Thymus (tissue), 11 donors: ENCODE data around the gene TFDP2. TPM values are rescaled to one million over a fixed set of nuclear protein-coding genes. Genes with fewer than 3 reads are reported as not detected.
"Not testable (repeated sequence)": the region's sequence is repeated elsewhere in the genome, so short reads cannot be mapped to it uniquely, and the experiment has no call there.

Source experiments
- DNase-seq, 9 donors: peaks; one replicate each; pipeline ENCODE4 v3.0.0-alpha.2; 2013; ENCODE audit warnings: low spot score in 9 of 9, low read depth in 6 of 9, missing footprints in 1 of 9
- H3K27ac ChIP-seq, 2 donors: one replicate each; pipeline ENCODE4 v1.5.1; 2013; ENCODE audit warnings: control low read depth in 1 of 2, low read depth in 1 of 2, low read length in 1 of 2, mild to moderate bottlenecking in 1 of 2, moderate library complexity in 1 of 2
- H3K27me3 ChIP-seq, 2 donors: one replicate each; pipeline ENCODE4 v1.5.1; 2013; ENCODE audit warnings: low read length in 1 of 2; ENCODE audit not compliant: control insufficient read depth in 2 of 2, insufficient read depth in 1 of 2
- H3K36me3 ChIP-seq, 2 donors: one replicate each; pipeline ENCODE4 v1.5.1; 2013; ENCODE audit warnings: low read length in 1 of 2, mild to moderate bottlenecking in 1 of 2, moderate library complexity in 1 of 2; ENCODE audit not compliant: control insufficient read depth in 2 of 2, insufficient read depth in 2 of 2
- H3K4me1 ChIP-seq, 2 donors: one replicate each; pipeline ENCODE4 v1.5.1; 2013; ENCODE audit warnings: low read length in 2 of 2; ENCODE audit not compliant: control insufficient read depth in 2 of 2, insufficient read depth in 2 of 2
- H3K4me3 ChIP-seq, 2 donors: one replicate each; pipeline ENCODE4 v1.5.1; 2013; ENCODE audit warnings: low read length in 2 of 2, control low read depth in 1 of 2, mild to moderate bottlenecking in 1 of 2
- H3K9me3 ChIP-seq, 2 donors: one replicate each; pipeline ENCODE4 v1.5.1; 2013; ENCODE audit warnings: low read length in 1 of 2, mild to moderate bottlenecking in 1 of 2; ENCODE audit not compliant: control insufficient read depth in 2 of 2, insufficient read depth in 1 of 2
- WGBS: extraction: QIAGEN DNeasy Blood & Tissue Kit; methylation state at CpG from one replicate; pipeline ENCODE4 v1.1.7; 2013; 5-methylcytosine and 5-hydroxymethylcytosine counted together
- polyA plus RNA-seq: library from polyadenylated mRNA; stranded (reverse); fragments of 200-250 nt; gene quantifications from one replicate; pipeline ENCODE4 v1.2.3, GENCODE V29; 2013
- total RNA-seq: library from RNA; stranded (reverse); fragments of 120-200 nt; gene quantifications from one replicate; pipeline ENCODE4 v1.2.4, GENCODE V29; 2013
- donor health status: healthy.

TFDP2 gene
- total and polyA plus RNA-seq, 2 donors, result 29.1 to 230 TPM

GRCh38 chr3:142009029-142009428 lies 140.3 kb downstream of the TFDP2 start:
- whole genome bisulfite sequencing, result 86% methylated on average over 1 of the region's 1 CpG
- H3K9me3 ChIP-seq, result peaks cover 0 to 3% of the 10 kb centered on the region in 2 donors
- H3K36me3 ChIP-seq, result peaks cover 8 to 62% of the 10 kb centered on the region in 2 donors
- H3K27ac ChIP-seq, result no peak overlapping the region
- no peak for DNase-seq
- no peak overlapping the region for H3K4me3 ChIP-seq
- H3K4me1 ChIP-seq, result no peaks in the 10 kb centered on the region
- no peaks in the 10 kb centered on the region for H3K27me3 ChIP-seq

DNA sequence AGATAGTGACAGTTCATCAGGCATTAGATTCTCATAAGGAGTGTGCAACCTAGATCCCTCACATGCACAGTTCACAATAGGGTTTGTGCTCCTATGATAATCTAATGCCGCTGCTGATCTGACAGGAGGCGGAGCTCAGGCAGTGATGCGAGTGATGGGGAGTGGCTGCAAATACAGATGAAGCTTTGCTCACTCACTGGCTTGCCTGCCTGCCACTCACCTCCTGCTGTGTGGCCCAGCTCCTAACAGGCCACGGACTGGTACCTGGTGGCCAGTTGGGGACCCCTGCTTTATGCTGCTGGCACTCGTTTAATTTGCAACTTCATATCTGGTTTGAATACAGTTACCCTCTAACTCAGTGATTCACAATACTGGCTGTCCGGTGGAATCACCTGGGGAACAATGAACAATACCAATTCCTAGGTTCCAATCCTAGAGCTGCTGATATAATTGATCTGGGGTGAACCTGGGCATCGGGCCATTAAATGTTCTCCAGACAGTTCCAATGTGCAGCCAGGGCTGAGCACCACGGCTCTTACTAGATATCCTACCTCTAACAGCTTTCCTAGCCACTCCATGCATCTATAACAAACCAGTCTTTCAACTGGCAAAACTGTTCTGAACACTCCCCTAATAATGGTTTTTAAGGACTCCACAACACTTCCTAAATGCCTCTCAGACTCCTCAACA lies 141.5 kb downstream of the TFDP2 start:
- no peak overlapping the region for H3K27ac ChIP-seq
- H3K9me3 ChIP-seq, result peaks cover 0 to 3% of the 10 kb centered on the region in 2 donors
- H3K4me3 ChIP-seq, result no peak overlapping the region
- no peaks in the 10 kb centered on the region for H3K27me3 ChIP-seq
- WGBS, result 97% methylated on average over 8 of the region's 8 CpGs
- no peak for DNase-seq
- H3K4me1 ChIP-seq, result no peaks in the 10 kb centered on the region
- H3K36me3 ChIP-seq, result peaks cover 11 to 66% of the 10 kb centered on the region in 2 donors

DNA sequence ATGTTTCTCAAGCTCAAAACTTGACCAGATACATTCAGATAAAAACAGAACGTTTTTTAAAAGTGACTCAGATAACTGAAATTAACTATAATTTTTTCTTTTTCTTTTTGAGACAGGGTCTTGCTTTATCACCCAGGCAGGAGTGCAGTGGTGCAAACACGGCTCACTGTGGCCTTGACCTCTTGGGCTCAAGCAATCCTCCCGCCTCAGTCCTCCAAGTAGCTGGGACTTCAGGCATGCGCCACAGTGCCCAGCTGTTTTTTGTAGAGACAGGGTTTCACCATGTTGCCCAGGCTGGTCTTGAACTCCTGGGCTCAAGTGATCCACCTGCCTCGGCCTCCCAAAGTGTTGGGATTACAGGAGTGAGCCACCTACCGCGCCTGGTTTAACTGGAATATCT lies 144.4 kb downstream of the TFDP2 start:
- H3K4me3 ChIP-seq, H3K27me3 ChIP-seq, H3K9me3 ChIP-seq, DNase-seq, H3K27ac ChIP-seq, H3K4me1 ChIP-seq: not testable (repeated sequence)
- H3K36me3 ChIP-seq, result peaks cover 27 to 82% of the 10 kb centered on the region in 2 donors
- 97% methylated on average over 7 of the region's 7 CpGs for WGBS

- no peak for DNase-seq
- no peak overlapping the region for H3K4me3 ChIP-seq
- no peaks in the 10 kb centered on the region for H3K9me3 ChIP-seq
- peaks cover 27 to 84% of the 10 kb centered on the region in 2 donors for H3K36me3 ChIP-seq
- H3K27me3 ChIP-seq, result no peaks in the 10 kb centered on the region
- H3K4me1 ChIP-seq, result no peaks in the 10 kb centered on the region
- H3K27ac ChIP-seq, result no peak overlapping the region
Measured at GRCh38 chr3:142004025-142004424, 145.3 kb downstream of the TFDP2 start.

GRCh38 chr3:142003291-142003690 lies 146.1 kb downstream of the TFDP2 start:
- Histone ChIP-seq H3K4me1 (no peaks in the 10 kb centered on the region), H3K27me3 (no peaks in the 10 kb centered on the region)
- over 99% methylated on average over 3 of the region's 3 CpGs for WGBS

GRCh38 chr3:142000325-142000870 lies 148.9 kb downstream of the TFDP2 start:
- WGBS, result 98% methylated on average over 2 of the region's 2 CpGs
- H3K36me3 ChIP-seq, result peaks cover 21 to 81% of the 10 kb centered on the region in 2 donors

More at GRCh38 chr3:142003291-142003690, 146.1 kb downstream of the TFDP2 start:
- H3K4me3 ChIP-seq, result no peak overlapping the region
- H3K9me3 ChIP-seq, result no peaks in the 10 kb centered on the region
- DNase-seq, result no peak
- H3K27ac ChIP-seq, result no peak overlapping the region
- H3K36me3 ChIP-seq, result peaks cover 27 to 84% of the 10 kb centered on the region in 2 donors

GRCh38 chr3:141998669-141999290 lies 150.6 kb downstream of the TFDP2 start:
- H3K4me3 ChIP-seq, result no peak overlapping the region
- WGBS, result 93% methylated on average over 4 of the region's 4 CpGs
- peak in 1 of 9 donors; percentile 42 for DNase-seq

More at GRCh38 chr3:142000325-142000870, 148.9 kb downstream of the TFDP2 start:
- H3K27me3 ChIP-seq, result no peaks in the 10 kb centered on the region
- no peak overlapping the region for H3K4me3 ChIP-seq
- H3K9me3 ChIP-seq, result no peaks in the 10 kb centered on the region
- DNase-seq, result no peak
- peak overlapping the region in 1 of 2 donors; percentile 18 for H3K27ac ChIP-seq
- no peaks in the 10 kb centered on the region for H3K4me1 ChIP-seq

DNA sequence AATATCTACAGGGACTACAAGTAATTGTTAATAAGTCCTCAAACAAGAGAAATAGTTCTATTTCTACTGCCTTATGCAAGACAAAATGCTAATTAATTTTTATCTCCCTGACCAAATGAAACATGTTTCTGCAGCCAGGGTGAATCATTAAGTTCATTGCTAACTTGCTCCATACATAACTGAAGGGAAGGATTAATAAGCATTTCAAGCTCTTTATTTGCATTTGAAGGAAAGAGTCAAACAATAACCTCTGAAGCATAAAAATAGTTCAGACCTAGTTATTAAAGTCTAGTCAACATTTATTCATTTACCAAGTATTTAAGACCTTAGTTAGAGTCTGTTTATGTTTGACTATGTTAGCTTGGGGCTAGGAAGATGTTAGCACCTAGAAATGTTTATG lies 152.9 kb downstream of the TFDP2 start:
- DNase-seq, result no peak
- Histone ChIP-seq H3K36me3 (peaks cover 16 to 72% of the 10 kb centered on the region in 2 donors), H3K4me1 (no peaks in the 10 kb centered on the region)

More at GRCh38 chr3:141998669-141999290, 150.6 kb downstream of the TFDP2 start:
- Histone ChIP-seq H3K36me3 (peaks cover 20 to 75% of the 10 kb centered on the region in 2 donors), H3K9me3 (no peaks in the 10 kb centered on the region), H3K27me3 (no peaks in the 10 kb centered on the region), H3K27ac (no peak overlapping the region), H3K4me1 (no peaks in the 10 kb centered on the region)

DNA sequence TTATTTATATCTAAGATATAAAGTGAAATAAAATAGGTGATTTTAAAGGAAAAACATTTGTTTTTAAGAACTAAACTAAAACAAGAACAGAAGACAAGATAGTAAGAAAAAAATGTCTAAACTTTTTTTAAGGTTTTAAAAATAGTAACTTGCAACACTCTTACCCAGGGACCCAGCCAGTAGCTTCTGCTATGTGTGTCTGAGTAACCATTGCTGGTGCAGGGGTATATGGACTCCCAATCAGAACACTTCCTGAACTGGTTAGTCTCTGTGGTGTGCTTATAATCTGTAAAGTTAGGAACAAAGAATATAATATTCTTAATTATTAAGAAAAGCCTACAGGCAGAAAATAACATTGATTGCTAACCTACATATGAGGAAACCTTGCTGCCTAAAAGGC lies 154.5 kb downstream of the TFDP2 start:
- H3K9me3 ChIP-seq, result no peaks in the 10 kb centered on the region
- H3K27me3 ChIP-seq, result no peaks in the 10 kb centered on the region
- H3K4me1 ChIP-seq, result no peaks in the 10 kb centered on the region
- no peak for DNase-seq
- H3K36me3 ChIP-seq, result peaks cover 8 to 67% of the 10 kb centered on the region in 2 donors
- no peak overlapping the region for H3K27ac ChIP-seq
- no peak overlapping the region for H3K4me3 ChIP-seq

More for the DNA sequence above, 152.9 kb downstream of the TFDP2 start:
- Histone ChIP-seq H3K27me3 (no peaks in the 10 kb centered on the region), H3K27ac (no peak overlapping the region), H3K9me3 (no peaks in the 10 kb centered on the region), H3K4me3 (no peak overlapping the region)
